ENCODE data around the gene P2RY2.

P2RY2 gene

DNA sequence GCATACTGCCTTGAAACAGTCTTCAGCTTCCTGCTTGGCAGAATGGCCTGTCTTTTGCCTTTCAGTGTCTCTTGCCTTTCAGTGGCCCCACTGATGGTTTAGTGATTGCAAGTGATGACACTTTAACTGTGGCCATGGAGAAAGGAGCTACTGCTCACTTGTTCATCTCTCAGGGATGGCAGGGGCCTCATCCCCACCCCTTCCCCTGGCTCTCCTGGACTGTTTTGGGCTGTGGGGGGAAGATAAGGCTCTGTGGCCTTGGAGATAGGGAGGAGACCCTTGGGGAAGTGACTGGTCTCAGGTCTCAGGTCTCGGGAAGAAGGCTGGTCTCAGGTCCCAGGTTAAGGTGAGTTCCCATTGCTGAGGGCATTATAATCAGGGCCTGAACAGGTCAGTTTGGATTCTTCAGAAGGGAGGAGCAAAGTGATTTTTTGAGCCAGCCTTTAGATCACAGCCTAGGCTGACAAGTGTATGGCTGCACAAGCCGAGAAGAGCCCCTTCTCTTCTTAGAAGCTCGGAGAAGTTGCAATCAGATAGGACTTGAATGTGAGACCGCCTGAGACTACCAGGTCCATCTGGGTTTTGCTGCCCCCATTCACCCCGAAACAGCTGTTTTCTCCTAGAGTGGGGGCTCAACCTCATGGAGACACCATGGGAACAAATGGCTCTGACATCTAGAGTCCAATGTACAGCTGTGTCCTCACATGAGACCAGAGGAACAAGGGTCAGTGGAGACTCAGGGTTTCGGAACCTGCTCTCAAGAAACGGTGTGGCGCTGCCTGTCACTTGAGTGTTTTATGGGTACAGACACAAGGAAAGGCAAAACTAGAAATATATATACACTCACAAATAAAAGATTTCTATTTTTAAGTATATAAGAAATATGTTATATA, 15.9 kb upstream of the P2RY2 start:
- H3K4me3 ChIP-seq (ENCODE audit: low read length), result no peak overlapping the region
- no peak overlapping the region for H2AFZ ChIP-seq (ENCODE audit: low read depth, low read length)
- no peaks in the 10 kb centered on the region for H3K9me3 ChIP-seq (ENCODE audit: low read length)
- H3K36me3 ChIP-seq (ENCODE audit: insufficient read depth, low read length), result no peaks in the 10 kb centered on the region
- H3K4me1 ChIP-seq (ENCODE audit: insufficient read depth, low read length), result peaks cover 29% of the 10 kb centered on the region
- no peaks in the 10 kb centered on the region for H3K27me3 ChIP-seq (ENCODE audit: insufficient read depth, low read length)

DNA sequence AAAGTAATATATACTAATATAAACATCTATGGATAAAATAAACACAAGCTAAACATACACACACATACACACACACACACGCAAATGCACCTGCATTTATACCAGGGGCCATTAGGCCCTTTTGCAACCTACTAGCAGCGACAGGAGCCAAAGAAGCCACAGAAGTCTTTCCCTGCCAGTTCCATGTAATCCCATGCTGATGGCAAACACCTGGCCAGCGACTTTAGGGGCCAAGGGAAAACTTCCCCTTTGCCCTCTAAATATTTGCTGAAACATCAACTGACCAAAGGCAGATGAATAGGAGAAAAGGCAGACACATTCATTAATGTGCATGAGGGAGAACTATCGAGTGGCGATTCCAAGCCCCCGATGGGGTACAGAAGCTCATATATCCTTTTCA, 14.8 kb upstream of the P2RY2 start:
- H2AFZ ChIP-seq (ENCODE audit: low read depth, low read length), result no peak overlapping the region
- no peaks in the 10 kb centered on the region for H3K9me3 ChIP-seq (ENCODE audit: low read length)
- H3K36me3 ChIP-seq (ENCODE audit: insufficient read depth, low read length), result no peaks in the 10 kb centered on the region
- peaks cover 24% of the 10 kb centered on the region for H3K4me1 ChIP-seq (ENCODE audit: insufficient read depth, low read length)
- no peaks in the 10 kb centered on the region for H3K27me3 ChIP-seq (ENCODE audit: insufficient read depth, low read length)
- H3K4me3 ChIP-seq (ENCODE audit: low read length), result no peak overlapping the region

- H3K27me3 ChIP-seq (ENCODE audit: insufficient read depth, low read length), result no peaks in the 10 kb centered on the region
- no peaks in the 10 kb centered on the region for H3K36me3 ChIP-seq (ENCODE audit: insufficient read depth, low read length)
- peaks cover under 1% of the 10 kb centered on the region for H3K9me3 ChIP-seq (ENCODE audit: low read length)
- H3K4me1 ChIP-seq (ENCODE audit: insufficient read depth, low read length), result peaks cover 20% of the 10 kb centered on the region
- no peak overlapping the region for H3K4me3 ChIP-seq (ENCODE audit: low read length)
- H2AFZ ChIP-seq (ENCODE audit: low read depth, low read length), result no peak overlapping the region
These were observed 14.3 kb upstream of the P2RY2 start for GRCh38 chr11:73203790-73204189.

DNA sequence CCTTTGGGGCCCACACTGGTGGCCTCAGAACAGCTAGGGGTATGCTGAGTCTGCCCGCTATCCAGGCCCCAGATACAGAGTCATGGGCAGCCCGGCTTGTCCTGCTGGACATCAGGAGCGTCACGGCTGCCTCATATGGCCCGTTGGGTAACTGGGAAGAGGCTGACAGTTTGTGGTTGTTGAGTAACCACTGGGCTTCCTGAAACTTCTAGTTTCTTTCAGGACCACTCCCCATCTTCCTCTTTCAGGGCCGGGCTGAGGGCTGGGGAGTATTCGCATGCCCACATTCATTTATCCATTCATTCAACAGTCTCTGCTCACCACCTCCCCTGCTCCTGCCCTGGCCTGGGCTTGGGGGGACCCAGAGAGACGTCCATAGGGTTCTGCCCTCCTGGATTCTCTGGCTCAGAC, 13.4 kb upstream of the P2RY2 start:
- Histone ChIP-seq H2AFZ (ENCODE audit: low read depth, low read length) (no peak overlapping the region), H3K9me3 (ENCODE audit: low read length) (peaks cover 2% of the 10 kb centered on the region), H3K4me3 (ENCODE audit: low read length) (no peak overlapping the region), H3K27me3 (ENCODE audit: insufficient read depth, low read length) (no peaks in the 10 kb centered on the region), H3K4me1 (ENCODE audit: insufficient read depth, low read length) (peaks cover 17% of the 10 kb centered on the region), H3K36me3 (ENCODE audit: insufficient read depth, low read length) (no peaks in the 10 kb centered on the region)

- no peak overlapping the region for H3K4me3 ChIP-seq (ENCODE audit: low read length)
- no peak overlapping the region for H2AFZ ChIP-seq (ENCODE audit: low read depth, low read length)
- no peaks in the 10 kb centered on the region for H3K27me3 ChIP-seq (ENCODE audit: insufficient read depth, low read length)
- H3K9me3 ChIP-seq (ENCODE audit: low read length), result peaks cover 2% of the 10 kb centered on the region
- no peaks in the 10 kb centered on the region for H3K36me3 ChIP-seq (ENCODE audit: insufficient read depth, low read length)
- peaks cover 6% of the 10 kb centered on the region for H3K4me1 ChIP-seq (ENCODE audit: insufficient read depth, low read length)
These were observed 12.3 kb upstream of the P2RY2 start for GRCh38 chr11:73205661-73206343.

- no peak overlapping the region for H3K4me3 ChIP-seq (ENCODE audit: low read length)
- H2AFZ ChIP-seq (ENCODE audit: low read depth, low read length), result no peak overlapping the region
- H3K36me3 ChIP-seq (ENCODE audit: insufficient read depth, low read length), result no peaks in the 10 kb centered on the region
- no peaks in the 10 kb centered on the region for H3K27me3 ChIP-seq (ENCODE audit: insufficient read depth, low read length)
- H3K9me3 ChIP-seq (ENCODE audit: low read length), result peaks cover 2% of the 10 kb centered on the region
- H3K4me1 ChIP-seq (ENCODE audit: insufficient read depth, low read length), result no peaks in the 10 kb centered on the region
These were observed 11.3 kb upstream of the P2RY2 start for GRCh38 chr11:73206801-73207200.

GRCh38 chr11:73209892-73210291, 8.2 kb upstream of the P2RY2 start:
- Histone ChIP-seq H3K4me1 (ENCODE audit: insufficient read depth, low read length) (peaks cover 13% of the 10 kb centered on the region), H3K27me3 (ENCODE audit: insufficient read depth, low read length) (no peaks in the 10 kb centered on the region), H3K4me3 (ENCODE audit: low read length) (no peak overlapping the region), H2AFZ (ENCODE audit: low read depth, low read length) (no peak overlapping the region), H3K9me3 (ENCODE audit: low read length) (peaks cover 2% of the 10 kb centered on the region), H3K36me3 (ENCODE audit: insufficient read depth, low read length) (no peaks in the 10 kb centered on the region)

- H3K4me1 ChIP-seq (ENCODE audit: insufficient read depth, low read length), result peaks cover 13% of the 10 kb centered on the region
- H3K4me3 ChIP-seq (ENCODE audit: low read length), result no peak overlapping the region
- H3K36me3 ChIP-seq (ENCODE audit: insufficient read depth, low read length), result no peaks in the 10 kb centered on the region
- no peak overlapping the region for H2AFZ ChIP-seq (ENCODE audit: low read depth, low read length)
- H3K9me3 ChIP-seq (ENCODE audit: low read length), result peaks cover 2% of the 10 kb centered on the region
- peaks cover 5% of the 10 kb centered on the region for H3K27me3 ChIP-seq (ENCODE audit: insufficient read depth, low read length)
These were observed 7.0 kb upstream of the P2RY2 start for GRCh38 chr11:73210916-73211667.

GRCh38 chr11:73213196-73214143, 4.6 kb upstream of the P2RY2 start:
- Histone ChIP-seq H3K9me3 (ENCODE audit: low read length) (peaks cover 5% of the 10 kb centered on the region), H2AFZ (ENCODE audit: low read depth, low read length) (no peak overlapping the region), H3K4me3 (ENCODE audit: low read length) (no peak overlapping the region), H3K36me3 (ENCODE audit: insufficient read depth, low read length) (no peaks in the 10 kb centered on the region), H3K27me3 (ENCODE audit: insufficient read depth, low read length) (peaks cover 25% of the 10 kb centered on the region), H3K4me1 (ENCODE audit: insufficient read depth, low read length) (peaks cover 16% of the 10 kb centered on the region)

DNA sequence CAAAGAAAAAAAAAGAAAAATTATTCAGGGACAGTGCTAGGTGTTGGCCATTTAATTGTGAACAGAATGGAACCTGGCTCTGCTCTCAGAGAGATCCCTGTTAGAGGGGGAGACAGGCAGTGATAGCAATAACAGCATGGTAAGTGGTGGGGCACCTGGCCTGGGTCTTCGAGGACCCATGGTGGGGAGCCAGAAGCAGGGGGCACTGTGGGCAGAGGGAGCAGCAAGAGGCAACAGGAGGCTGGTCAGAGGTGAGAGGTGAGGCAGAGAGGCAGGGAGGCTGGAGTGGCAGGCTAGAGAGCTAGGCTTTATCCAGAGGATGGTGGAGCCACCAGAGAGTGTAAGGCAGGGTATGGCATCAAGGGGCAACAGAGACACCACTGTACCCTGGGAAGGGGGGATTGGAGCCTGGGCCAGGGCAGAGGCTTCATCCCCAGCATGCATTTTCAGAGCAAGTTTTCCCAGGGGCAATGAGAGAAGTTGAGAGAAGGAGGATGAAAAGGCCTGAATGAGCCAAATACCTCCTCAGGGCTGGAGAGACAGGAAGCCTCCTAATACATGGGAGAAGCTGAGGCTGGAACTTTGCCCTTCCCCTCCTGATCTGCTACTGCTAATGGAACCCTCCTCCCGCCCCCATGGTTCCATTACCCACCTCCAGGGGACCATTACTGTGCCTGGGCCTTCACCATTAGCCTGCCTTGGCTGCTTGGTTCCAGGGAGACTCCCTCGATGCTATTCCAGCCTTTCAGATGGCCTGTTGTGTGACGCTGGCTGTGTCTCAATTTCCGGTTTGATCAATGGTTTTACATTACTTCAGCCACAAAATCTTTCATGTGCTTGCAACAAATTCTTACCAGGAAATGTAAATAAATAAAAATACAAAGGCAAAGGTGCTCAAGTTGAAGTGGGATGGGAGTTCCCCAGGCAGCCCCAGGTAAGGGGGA, 2.6 kb upstream of the P2RY2 start:
- Histone ChIP-seq H3K4me3 (ENCODE audit: low read length) (no peak overlapping the region), H3K36me3 (ENCODE audit: insufficient read depth, low read length) (no peaks in the 10 kb centered on the region), H2AFZ (ENCODE audit: low read depth, low read length) (no peak overlapping the region), H3K9me3 (ENCODE audit: low read length) (peaks cover 3% of the 10 kb centered on the region), H3K4me1 (ENCODE audit: insufficient read depth, low read length) (peaks cover 18% of the 10 kb centered on the region), H3K27me3 (ENCODE audit: insufficient read depth, low read length) (peaks cover 45% of the 10 kb centered on the region)

DNA sequence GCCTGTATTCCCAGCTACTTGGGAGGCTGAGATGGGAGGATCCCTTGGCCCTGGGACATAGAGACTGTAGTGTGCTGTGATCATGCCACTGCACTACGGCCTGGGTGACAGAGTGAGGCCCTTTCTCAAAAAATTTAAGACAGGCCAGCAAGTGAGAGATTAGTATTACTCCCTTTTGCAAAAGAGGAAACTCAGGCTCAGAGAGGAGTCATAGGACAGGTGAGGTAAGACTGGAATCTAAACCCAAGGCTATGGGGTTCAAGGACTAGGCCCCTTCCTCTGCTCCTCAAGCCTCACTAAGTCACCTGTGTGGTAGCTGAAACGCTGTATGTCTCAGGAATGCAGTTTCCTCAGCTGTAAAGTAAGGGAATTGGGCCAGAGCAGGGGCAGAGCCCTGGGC, 1.6 kb upstream of the P2RY2 start:
- peaks cover 55% of the 10 kb centered on the region for H3K27me3 ChIP-seq (ENCODE audit: insufficient read depth, low read length)
- peaks cover 18% of the 10 kb centered on the region for H3K4me1 ChIP-seq (ENCODE audit: insufficient read depth, low read length)
- no peaks in the 10 kb centered on the region for H3K36me3 ChIP-seq (ENCODE audit: insufficient read depth, low read length)
- H2AFZ ChIP-seq (ENCODE audit: low read depth, low read length), result no peak overlapping the region
- peaks cover 3% of the 10 kb centered on the region for H3K9me3 ChIP-seq (ENCODE audit: low read length)
- H3K4me3 ChIP-seq (ENCODE audit: low read length), result no peak overlapping the region
